ENCODE results near the gene RGSL1. TPM values are rescaled to one million over a fixed set of nuclear protein-coding genes. Genes with fewer than 3 reads are reported as not detected.

Gene RGSL1
- total RNA-seq, 1 donor from 2014 or later = not detected

DNA sequence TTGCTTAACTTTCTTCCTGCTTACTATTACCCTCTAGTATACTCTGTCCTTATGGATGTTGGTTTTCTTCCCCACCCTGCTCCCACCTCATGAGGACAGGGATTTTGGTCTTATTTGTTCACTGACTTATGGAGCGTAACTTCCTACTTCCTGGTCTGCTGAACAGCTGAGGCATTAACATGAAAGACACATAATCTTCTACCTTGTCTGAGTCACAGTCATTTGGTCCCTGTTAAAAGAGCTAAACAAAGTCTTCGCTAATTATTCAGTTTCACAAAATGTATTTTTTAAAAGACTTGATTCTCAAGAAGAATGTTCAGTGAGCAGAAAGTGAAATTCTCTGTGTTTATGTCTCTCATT lies 120.6 kb downstream of the RGSL1 start:
- DNase-seq (no peak), ATAC-seq (no peak)
- Histone ChIP-seq H3K36me3 (peaks cover 23% of the 10 kb centered on the region), H3K27ac (no peak overlapping the region), H3K4me1 (no peaks in the 10 kb centered on the region), H3K4me3 (no peak overlapping the region), H3K27me3 (no peaks in the 10 kb centered on the region), H3K9me3 (no peaks in the 10 kb centered on the region)
- intact Hi-C loops (cut with DNase I) = no loop called here
- TF ChIP-seq, protein P1, sequence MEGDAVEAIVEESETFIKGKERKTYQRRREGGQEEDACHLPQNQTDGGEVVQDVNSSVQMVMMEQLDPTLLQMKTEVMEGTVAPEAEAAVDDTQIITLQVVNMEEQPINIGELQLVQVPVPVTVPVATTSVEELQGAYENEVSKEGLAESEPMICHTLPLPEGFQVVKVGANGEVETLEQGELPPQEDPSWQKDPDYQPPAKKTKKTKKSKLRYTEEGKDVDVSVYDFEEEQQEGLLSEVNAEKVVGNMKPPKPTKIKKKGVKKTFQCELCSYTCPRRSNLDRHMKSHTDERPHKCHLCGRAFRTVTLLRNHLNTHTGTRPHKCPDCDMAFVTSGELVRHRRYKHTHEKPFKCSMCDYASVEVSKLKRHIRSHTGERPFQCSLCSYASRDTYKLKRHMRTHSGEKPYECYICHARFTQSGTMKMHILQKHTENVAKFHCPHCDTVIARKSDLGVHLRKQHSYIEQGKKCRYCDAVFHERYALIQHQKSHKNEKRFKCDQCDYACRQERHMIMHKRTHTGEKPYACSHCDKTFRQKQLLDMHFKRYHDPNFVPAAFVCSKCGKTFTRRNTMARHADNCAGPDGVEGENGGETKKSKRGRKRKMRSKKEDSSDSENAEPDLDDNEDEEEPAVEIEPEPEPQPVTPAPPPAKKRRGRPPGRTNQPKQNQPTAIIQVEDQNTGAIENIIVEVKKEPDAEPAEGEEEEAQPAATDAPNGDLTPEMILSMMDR (IDR thresholded peaks at IDR 0.05) = no peak

DNA sequence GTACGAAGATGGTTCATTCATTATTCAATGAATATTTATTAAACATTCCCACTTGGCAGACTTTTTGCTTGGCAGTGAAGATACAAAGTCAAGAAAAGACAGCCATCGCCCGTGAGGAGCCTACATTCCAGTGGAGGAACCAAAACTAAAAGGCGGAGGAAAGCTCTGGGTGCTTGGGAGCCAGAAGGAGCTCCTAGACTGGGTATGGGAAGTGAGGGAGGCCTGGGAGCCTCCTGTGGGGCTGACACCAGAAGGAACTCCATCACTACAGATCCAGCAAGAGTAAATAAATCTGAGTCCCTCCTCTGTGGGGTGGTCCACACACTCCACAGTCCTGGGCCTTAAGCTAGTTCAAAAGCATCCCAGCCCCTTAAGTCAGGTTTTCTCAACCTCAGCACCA lies 124.2 kb downstream of the RGSL1 start:
- no peaks in the 10 kb centered on the region for H3K4me1 ChIP-seq
- DNase-seq (no peak), ATAC-seq (no peak)
- H3K4me3 ChIP-seq = no peak overlapping the region
- H3K9me3 ChIP-seq = no peaks in the 10 kb centered on the region
- H3K36me3 ChIP-seq = peaks cover 43% of the 10 kb centered on the region
- TF ChIP-seq, protein P1 (IDR thresholded peaks at IDR 0.05) = no peak
- H3K27ac ChIP-seq = no peak overlapping the region
- H3K27me3 ChIP-seq = no peaks in the 10 kb centered on the region
- intact Hi-C loops (cut with DNase I) = no loop called here

GRCh38 chr1:182575540-182576149 lies 125.7 kb downstream of the RGSL1 start:
- H3K4me3 ChIP-seq = no peak overlapping the region
- intact Hi-C loops (cut with DNase I) = no loop called here
- no peaks in the 10 kb centered on the region for H3K27me3 ChIP-seq
- H3K9me3 ChIP-seq = no peaks in the 10 kb centered on the region
- peak; percentile 64 for ATAC-seq
- H3K36me3 ChIP-seq = peaks cover 58% of the 10 kb centered on the region
- DNase-seq = no peak
- TF ChIP-seq, protein P1 (IDR thresholded peaks at IDR 0.05) = no peak
- no peak overlapping the region for H3K27ac ChIP-seq
- no peaks in the 10 kb centered on the region for H3K4me1 ChIP-seq

DNA sequence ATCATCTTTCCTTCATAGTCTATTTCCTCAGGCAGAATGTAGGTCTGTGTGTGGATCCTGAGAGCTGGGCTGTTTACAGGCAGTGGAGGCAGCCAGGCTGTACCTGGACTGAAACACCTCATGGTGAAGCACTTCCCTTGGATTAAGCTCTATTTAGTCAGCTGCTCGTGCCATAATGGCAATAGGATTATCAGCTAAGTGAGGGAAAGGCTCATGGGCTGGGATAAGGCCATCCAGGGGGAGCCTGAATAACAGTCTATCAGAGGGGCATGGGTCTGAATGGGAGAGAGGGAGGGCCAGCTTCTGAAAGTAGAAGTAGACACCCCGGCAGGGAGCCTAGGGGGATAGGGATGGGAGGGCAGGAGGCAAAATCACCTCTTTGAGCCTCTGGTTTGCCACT lies 130.8 kb downstream of the RGSL1 start:
- Histone ChIP-seq H3K27me3 (no peaks in the 10 kb centered on the region), H3K9me3 (no peaks in the 10 kb centered on the region), H3K4me1 (peaks cover 11% of the 10 kb centered on the region), H3K4me3 (no peak overlapping the region), H3K27ac (no peak overlapping the region), H3K36me3 (peaks cover 55% of the 10 kb centered on the region)
- DNase-seq = no peak
- intact Hi-C loops (cut with DNase I) = no loop called here
- no peak for ATAC-seq
- TF ChIP-seq, protein P1 (IDR thresholded peaks at IDR 0.05) = no peak

- H3K36me3 ChIP-seq = peaks cover 31% of the 10 kb centered on the region
- H3K27me3 ChIP-seq = no peaks in the 10 kb centered on the region
- ATAC-seq = no peak
- no peak for DNase-seq
- intact Hi-C loops (cut with DNase I) = no loop called here
- no peak overlapping the region for H3K4me3 ChIP-seq
- peaks cover 23% of the 10 kb centered on the region for H3K4me1 ChIP-seq
- no peaks in the 10 kb centered on the region for H3K9me3 ChIP-seq
- H3K27ac ChIP-seq = no peak overlapping the region
- TF ChIP-seq, protein P1 (IDR thresholded peaks at IDR 0.05) = no peak
These were observed 134.8 kb downstream of the RGSL1 start for GRCh38 chr1:182584746-182585145.

DNA sequence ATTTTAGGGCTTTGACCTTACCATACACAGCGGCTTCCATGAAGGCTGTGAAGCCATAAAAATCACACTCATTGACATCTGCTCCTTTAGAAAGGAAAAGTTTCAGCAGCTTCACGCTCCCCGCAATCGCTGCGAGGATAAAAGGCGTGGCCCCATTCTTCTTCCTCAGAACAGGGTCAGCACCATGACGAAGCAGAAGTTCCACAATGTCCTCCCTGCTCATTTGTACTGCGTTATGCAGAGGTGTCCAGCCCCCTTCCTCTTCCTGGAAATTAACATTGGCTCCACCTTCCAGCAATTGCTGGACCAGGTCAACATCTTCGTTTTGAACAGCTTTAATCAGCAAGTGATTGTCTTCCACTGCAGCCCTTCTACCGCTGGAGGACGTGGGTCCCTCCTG lies 136.4 kb downstream of the RGSL1 start:
- no peaks in the 10 kb centered on the region for H3K9me3 ChIP-seq
- intact Hi-C loops (cut with DNase I) = no loop called here
- H3K4me1 ChIP-seq = peaks cover 23% of the 10 kb centered on the region
- no peak overlapping the region for H3K4me3 ChIP-seq
- H3K27ac ChIP-seq = no peak overlapping the region
- TF ChIP-seq, protein P1 (IDR thresholded peaks at IDR 0.05) = no peak
- ATAC-seq (peak; percentile 22), DNase-seq (no peak)
- H3K36me3 ChIP-seq = peaks cover 14% of the 10 kb centered on the region
- no peaks in the 10 kb centered on the region for H3K27me3 ChIP-seq

Data from upper lobe of right lung (tissue), 1 donor.